SK-N-SH treated with all-trans-retinoic acid at 6 μM for 48 hours (cell line): ENCODE measurements around the gene CALN1.

Experiments used
- ATAC-seq: fragments of 200-7000 bp; cut with Tn5 transposase; 3 replicates; pipeline ENCODE4 v1.9.1; 2020; ENCODE audit warnings: mild to moderate bottlenecking, moderate library complexity
- ARNTL ChIP-seq: fragments of 450-650 bp; formaldehyde crosslinking; IDR thresholded peaks from 2 replicates; pipeline ENCODE4 v1.5.0; 2020; ENCODE audit warnings: low read depth, mild to moderate bottlenecking, moderate library complexity, borderline replicate concordance
- BACH2 ChIP-seq: fragments of 250-450 bp; sonication (Bioruptor Pico); IDR thresholded peaks from 2 replicates; pipeline ENCODE4 v1.9.0; 2021; ENCODE audit warnings: mild to moderate bottlenecking, borderline replicate concordance
- CREB5 ChIP-seq: fragments of 250-450 bp; sonication (Bioruptor Pico); IDR thresholded peaks from 2 replicates; pipeline ENCODE4 v1.5.1; 2020; ENCODE audit warnings: low read depth, mild to moderate bottlenecking, moderate library complexity
- CSDC2 ChIP-seq: fragments of 250-450 bp; sonication (Bioruptor Pico); IDR thresholded peaks from 2 replicates; pipeline ENCODE4 v1.5.0; 2020; ENCODE audit warnings: mild to moderate bottlenecking, moderate library complexity
- CSRNP3 ChIP-seq: fragments of 250-450 bp; sonication (Bioruptor Pico); IDR thresholded peaks from 2 replicates; pipeline ENCODE4 v1.5.1; 2021; ENCODE audit warnings: mild to moderate bottlenecking, moderate library complexity
- ESRRG ChIP-seq: fragments of 250-450 bp; sonication (Bioruptor Pico); IDR thresholded peaks from 2 replicates; pipeline ENCODE4 v1.6.1; 2021; ENCODE audit warnings: mild to moderate bottlenecking
- GLIS3 ChIP-seq: fragments of 250-450 bp; sonication (Bioruptor Pico); IDR thresholded peaks from 2 replicates; pipeline ENCODE4 v1.5.0; 2020; ENCODE audit warnings: mild to moderate bottlenecking, moderate library complexity
- ISL1 ChIP-seq: fragments of 250-450 bp; sonication (Bioruptor Pico); IDR thresholded peaks from 2 replicates; pipeline ENCODE4 v2.1.2; 2022; ENCODE audit warnings: mild to moderate bottlenecking, moderate library complexity
- OSR1 ChIP-seq: fragments of 250-450 bp; sonication (Bioruptor Pico); IDR thresholded peaks from 2 replicates; pipeline ENCODE4 v1.8.0; 2022; ENCODE audit warnings: moderate library complexity, mild to moderate bottlenecking, inconsistent platforms
- RARB ChIP-seq: fragments of 250-450 bp; sonication (Bioruptor Pico); IDR thresholded peaks from 2 replicates; pipeline ENCODE4 v1.8.0; 2021; ENCODE audit warnings: mild to moderate bottlenecking, moderate library complexity
- SNAI2 ChIP-seq: fragments of 250-450 bp; sonication (Bioruptor Pico); IDR thresholded peaks from 2 replicates; pipeline ENCODE4 v1.5.0; 2020; ENCODE audit warnings: mild to moderate bottlenecking, moderate library complexity
- TCF4 ChIP-seq: fragments of 250-450 bp; sonication (Bioruptor Pico); IDR thresholded peaks from 2 replicates; pipeline ENCODE4 v1.8.0; 2021; ENCODE audit warnings: mild to moderate bottlenecking, moderate library complexity, borderline replicate concordance
- TOX ChIP-seq: fragments of 250-450 bp; sonication (Bioruptor Pico); IDR thresholded peaks from 2 replicates; pipeline ENCODE4 v1.8.0; 2021; ENCODE audit warnings: mild to moderate bottlenecking, moderate library complexity, borderline replicate concordance
- TSHZ2 ChIP-seq: fragments of 250-450 bp; sonication (Bioruptor Pico); IDR thresholded peaks from 2 replicates; pipeline ENCODE4 v1.5.0; 2020; ENCODE audit warnings: mild to moderate bottlenecking, moderate library complexity
- ZC3H10 ChIP-seq: fragments of 250-450 bp; sonication (Bioruptor Pico); IDR thresholded peaks from 2 replicates; pipeline ENCODE4 v1.5.1; 2021; ENCODE audit warnings: mild to moderate bottlenecking, moderate library complexity
- ZFP3 ChIP-seq: fragments of 250-450 bp; sonication (Bioruptor Pico); IDR thresholded peaks from 2 replicates; pipeline ENCODE4 v1.5.0; 2020; ENCODE audit warnings: mild to moderate bottlenecking, moderate library complexity
- ZNF565 ChIP-seq: fragments of 450-650 bp; formaldehyde crosslinking; conservative IDR thresholded peaks from 2 replicates; pipeline ENCODE4 v1.5.0; 2020; ENCODE audit warnings: low read depth, mild to moderate bottlenecking, moderate library complexity
- ZNF70 ChIP-seq: fragments of 450-650 bp; formaldehyde crosslinking; IDR thresholded peaks from 2 replicates; pipeline ENCODE4 v1.5.0; 2020; ENCODE audit warnings: mild to moderate bottlenecking, moderate library complexity
- ZNF8 ChIP-seq: fragments of 450-650 bp; formaldehyde crosslinking; IDR thresholded peaks from 2 replicates; pipeline ENCODE4 v1.5.0; 2020; ENCODE audit warnings: mild to moderate bottlenecking, moderate library complexity
- TF ChIP-seq, protein P1 (sequence below): fragments of 250-450 bp; sonication (Bioruptor Pico); IDR thresholded peaks from 2 replicates; pipeline ENCODE4 v1.8.0; 2020; ENCODE audit warnings: mild to moderate bottlenecking, moderate library complexity, borderline replicate concordance
- TF ChIP-seq, protein P2 (sequence below): fragments of 250-450 bp; sonication (Bioruptor Pico); IDR thresholded peaks from 2 replicates; pipeline ENCODE4 v1.8.0; 2021; ENCODE audit warnings: low read depth, mild to moderate bottlenecking, moderate library complexity, borderline replicate concordance

Gene CALN1

GRCh38 chr7:72362246-72362645 is 49.9 kb downstream of the CALN1 start:
- no peak for ATAC-seq
- TF ChIP-seq ZFP3 = no peak
- no peak for TF ChIP-seq SNAI2
- no peak for TF ChIP-seq BACH2
- no peak for TF ChIP-seq CSRNP3 (CRISPR knock-in tag)
- no peak for TF ChIP-seq TSHZ2 (CRISPR knock-in tag)
- no peak for TF ChIP-seq TOX (CRISPR knock-in tag)
- no peak for TF ChIP-seq ISL1 (CRISPR knock-in tag)
- TF ChIP-seq ARNTL (CRISPR knock-in tag) = no peak
- no peak for TF ChIP-seq ESRRG
- TF ChIP-seq ZNF70 = no peak
- TF ChIP-seq, protein P1, sequence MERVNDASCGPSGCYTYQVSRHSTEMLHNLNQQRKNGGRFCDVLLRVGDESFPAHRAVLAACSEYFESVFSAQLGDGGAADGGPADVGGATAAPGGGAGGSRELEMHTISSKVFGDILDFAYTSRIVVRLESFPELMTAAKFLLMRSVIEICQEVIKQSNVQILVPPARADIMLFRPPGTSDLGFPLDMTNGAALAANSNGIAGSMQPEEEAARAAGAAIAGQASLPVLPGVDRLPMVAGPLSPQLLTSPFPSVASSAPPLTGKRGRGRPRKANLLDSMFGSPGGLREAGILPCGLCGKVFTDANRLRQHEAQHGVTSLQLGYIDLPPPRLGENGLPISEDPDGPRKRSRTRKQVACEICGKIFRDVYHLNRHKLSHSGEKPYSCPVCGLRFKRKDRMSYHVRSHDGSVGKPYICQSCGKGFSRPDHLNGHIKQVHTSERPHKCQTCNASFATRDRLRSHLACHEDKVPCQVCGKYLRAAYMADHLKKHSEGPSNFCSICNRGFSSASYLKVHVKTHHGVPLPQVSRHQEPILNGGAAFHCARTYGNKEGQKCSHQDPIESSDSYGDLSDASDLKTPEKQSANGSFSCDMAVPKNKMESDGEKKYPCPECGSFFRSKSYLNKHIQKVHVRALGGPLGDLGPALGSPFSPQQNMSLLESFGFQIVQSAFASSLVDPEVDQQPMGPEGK (CRISPR knock-in tag) = no peak
- TF ChIP-seq, protein P2, sequence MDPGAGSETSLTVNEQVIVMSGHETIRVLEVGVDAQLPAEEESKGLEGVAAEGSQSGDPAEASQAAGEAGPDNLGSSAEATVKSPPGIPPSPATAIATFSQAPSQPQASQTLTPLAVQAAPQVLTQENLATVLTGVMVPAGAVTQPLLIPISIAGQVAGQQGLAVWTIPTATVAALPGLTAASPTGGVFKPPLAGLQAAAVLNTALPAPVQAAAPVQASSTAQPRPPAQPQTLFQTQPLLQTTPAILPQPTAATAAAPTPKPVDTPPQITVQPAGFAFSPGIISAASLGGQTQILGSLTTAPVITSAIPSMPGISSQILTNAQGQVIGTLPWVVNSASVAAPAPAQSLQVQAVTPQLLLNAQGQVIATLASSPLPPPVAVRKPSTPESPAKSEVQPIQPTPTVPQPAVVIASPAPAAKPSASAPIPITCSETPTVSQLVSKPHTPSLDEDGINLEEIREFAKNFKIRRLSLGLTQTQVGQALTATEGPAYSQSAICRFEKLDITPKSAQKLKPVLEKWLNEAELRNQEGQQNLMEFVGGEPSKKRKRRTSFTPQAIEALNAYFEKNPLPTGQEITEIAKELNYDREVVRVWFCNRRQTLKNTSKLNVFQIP = no peak
- TF ChIP-seq RARB = no peak
- TF ChIP-seq, all 23 proteins: peak for 0

GRCh38 chr7:72345208-72345727 is 66.9 kb downstream of the CALN1 start:
- no peak for ATAC-seq
- TF ChIP-seq TCF4 (CRISPR knock-in tag) (no peak), TSHZ2 (CRISPR knock-in tag) (no peak), OSR1 (CRISPR knock-in tag) (no peak), ZNF8 (CRISPR knock-in tag) (no peak), BACH2 (no peak), ISL1 (CRISPR knock-in tag) (no peak), SNAI2 (no peak), CREB5 (CRISPR knock-in tag) (no peak), ZNF565 (CRISPR knock-in tag) (no peak), ZC3H10 (CRISPR knock-in tag) (no peak), CSDC2 (CRISPR knock-in tag) (no peak), GLIS3 (CRISPR knock-in tag) (no peak)
- TF ChIP-seq, protein P2 = no peak
- TF ChIP-seq, protein P1 (CRISPR knock-in tag) = no peak
